PC-3 (cell line): ENCODE measurements around the gene RTN3.
A peak's percentile ranks its signal among the peaks of the same experiment; 100 is the strongest.

Experiments
- CTCF ChIP-seq: fragments of 300-600 bp; sonication (generic); conservative IDR thresholded peaks from 2 replicates; pipeline ENCODE4 v1.5.1; 2017; ENCODE audit warnings: antibody characterized with exemption, low read depth, mild to moderate bottlenecking, low read length
- EZH2 ChIP-seq: fragments of 300-600 bp; sonication (generic); IDR thresholded peaks from one replicate; pipeline ENCODE4 v1.6.1; 2017; ENCODE audit warnings: antibody characterized with exemption, mild to moderate bottlenecking, low read length; ENCODE audit not compliant: unreplicated experiment
- EZH2phosphoT487 ChIP-seq: fragments of 300-600 bp; sonication (generic); IDR thresholded peaks from 2 replicates; pipeline ENCODE4 v1.6.1; 2018; ENCODE audit warnings: mild to moderate bottlenecking, antibody characterized with exemption, low read length, borderline replicate concordance

- TF ChIP-seq EZH2phosphoT487 = no peak
- TF ChIP-seq CTCF = peak; percentile 73
- no peak for TF ChIP-seq EZH2
Observed at GRCh38 chr11:63670433-63671321, 10.6 kb upstream of the RTN3 start.
